Right lobe of liver (tissue), 4 donors: ENCODE measurements around the gene ELP2.

Experiments used
- POLR2A ChIP-seq: fragments of 450-650 bp; IDR thresholded peaks from one replicate; pipeline ENCODE4 v1.6.1; 2017; ENCODE audit warnings: antibody characterized with exemption, mild to moderate bottlenecking
- TF ChIP-seq, protein P1 (sequence below), 4 donors: fragments of 200-600 bp in 3 of 4; fragments of 450-650 bp in 1 of 4; IDR thresholded peaks; one replicate each; pipeline versions ENCODE4 v1.5.1 to v1.8.0; 2016 to 2022; ENCODE audit warnings: antibody characterized with exemption in 4 of 4, mild to moderate bottlenecking in 2 of 4
- donor health status: DM: no; HTN: no; CAD: no.
- donor health status: DM: no; HTN: no; CAD: no.
- donor health status: DM: no; HTN: yes; CAD: no.

DNA sequence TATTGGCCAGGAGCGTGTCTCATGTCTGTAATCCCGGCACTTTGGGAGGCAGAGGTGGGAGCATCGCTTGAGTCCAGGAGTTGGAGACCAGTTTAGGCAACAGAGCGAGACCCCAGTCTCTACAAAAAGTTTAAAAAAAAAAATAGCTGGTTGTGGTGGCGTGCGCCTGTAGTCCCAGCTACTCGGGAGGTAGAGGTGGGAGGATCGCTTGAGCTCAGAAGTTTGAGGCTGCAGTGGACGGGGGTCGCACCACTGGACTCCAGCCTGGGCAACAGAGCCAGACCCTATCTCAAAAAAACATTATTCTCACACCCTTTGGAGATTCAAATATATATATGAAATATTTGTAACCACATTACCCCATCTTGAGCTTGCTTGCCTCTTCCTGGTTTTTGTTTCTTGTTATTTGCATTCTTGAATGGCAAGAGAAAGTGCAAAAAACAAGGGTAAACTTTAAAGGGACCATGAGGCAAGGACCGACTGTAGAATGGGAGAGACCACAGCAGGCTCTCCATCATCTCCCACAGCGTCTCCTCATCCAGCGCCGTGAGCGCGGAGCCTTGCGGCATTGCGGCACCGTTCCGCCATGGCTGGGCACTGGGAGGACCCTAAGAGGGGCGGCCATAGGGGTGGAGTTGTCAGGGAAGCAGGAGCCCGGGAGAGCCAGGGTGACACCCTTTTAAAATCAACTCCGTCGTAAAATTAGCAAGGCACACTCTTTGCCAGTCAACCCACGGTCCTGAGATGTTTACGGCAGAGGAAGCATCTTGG is 1.4 kb downstream of the ELP2 start:
- TF ChIP-seq, protein P1, sequence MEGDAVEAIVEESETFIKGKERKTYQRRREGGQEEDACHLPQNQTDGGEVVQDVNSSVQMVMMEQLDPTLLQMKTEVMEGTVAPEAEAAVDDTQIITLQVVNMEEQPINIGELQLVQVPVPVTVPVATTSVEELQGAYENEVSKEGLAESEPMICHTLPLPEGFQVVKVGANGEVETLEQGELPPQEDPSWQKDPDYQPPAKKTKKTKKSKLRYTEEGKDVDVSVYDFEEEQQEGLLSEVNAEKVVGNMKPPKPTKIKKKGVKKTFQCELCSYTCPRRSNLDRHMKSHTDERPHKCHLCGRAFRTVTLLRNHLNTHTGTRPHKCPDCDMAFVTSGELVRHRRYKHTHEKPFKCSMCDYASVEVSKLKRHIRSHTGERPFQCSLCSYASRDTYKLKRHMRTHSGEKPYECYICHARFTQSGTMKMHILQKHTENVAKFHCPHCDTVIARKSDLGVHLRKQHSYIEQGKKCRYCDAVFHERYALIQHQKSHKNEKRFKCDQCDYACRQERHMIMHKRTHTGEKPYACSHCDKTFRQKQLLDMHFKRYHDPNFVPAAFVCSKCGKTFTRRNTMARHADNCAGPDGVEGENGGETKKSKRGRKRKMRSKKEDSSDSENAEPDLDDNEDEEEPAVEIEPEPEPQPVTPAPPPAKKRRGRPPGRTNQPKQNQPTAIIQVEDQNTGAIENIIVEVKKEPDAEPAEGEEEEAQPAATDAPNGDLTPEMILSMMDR (IDR thresholded peaks at IDR 0.05), result no peak
- TF ChIP-seq POLR2A, result no peak
